PC-9 (cell line): ENCODE data around the gene EID1.

Source experiments
- CTCF ChIP-seq: fragments of 200-600 bp; sonication (generic); conservative IDR thresholded peaks from 2 replicates; pipeline ENCODE4 v1.6.1; 2017; ENCODE audit warnings: mixed run types, antibody characterized with exemption, mild to moderate bottlenecking, moderate library complexity
- EZH2 ChIP-seq: fragments of 200-600 bp; sonication (generic); IDR thresholded peaks from 2 replicates; pipeline ENCODE4 v1.8.0; 2017; ENCODE audit warnings: antibody characterized with exemption, low read depth

GRCh38 chr15:48898032-48898431 is 20.1 kb downstream of the EID1 start:
- no peak for TF ChIP-seq CTCF
- TF ChIP-seq EZH2: no peak
